ENCODE results near the gene CD55. TPM values are rescaled to one million over a fixed set of nuclear protein-coding genes. Genes with fewer than 3 reads are reported as not detected.

The CD55 gene
- total RNA-seq, 1 experiment from 2014 or later = 75.4 TPM

GRCh38 chr1:207277241-207277640 is 44.2 kb upstream of the CD55 start:
- RAD21 ChIA-PET (ENCODE audit: low non-redundant PET in 1 of 2, low total read pairs in 2 of 2, uncharacterized antibody in 2 of 2, unreplicated experiment in 2 of 2) = no interaction called here
- CTCF ChIA-PET = no interaction called here

DNA sequence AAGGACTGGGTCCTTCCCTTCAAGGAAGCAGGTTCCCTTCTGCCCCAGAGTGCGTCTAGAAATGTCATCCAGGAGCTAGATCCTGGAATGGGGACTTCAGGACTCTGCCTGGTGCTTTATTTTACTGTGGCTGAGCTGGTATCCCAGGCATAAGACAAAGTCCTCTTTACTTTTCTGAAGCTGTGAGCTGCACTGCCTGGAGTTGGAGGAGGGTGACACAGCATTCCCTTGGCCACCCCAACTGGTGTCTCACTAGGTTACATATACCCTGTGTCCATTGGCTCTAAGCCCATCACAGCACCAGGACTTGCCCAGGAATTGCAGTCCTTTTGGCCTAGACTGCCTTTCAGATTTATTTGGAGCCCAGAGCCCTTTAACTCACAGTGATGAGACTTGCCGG is 41.8 kb upstream of the CD55 start:
- intact Hi-C loops (cut with micrococcal nuclease) = no loop called here
- Histone ChIP-seq H3K9me2 (ENCODE audit: insufficient read depth) (no peaks in the 10 kb centered on the region), H3K4me3 (replicated peaks in 1 of 2; ENCODE audit: low read depth in 1 of 2, low read length in 2 of 2) (no peak overlapping the region), H3K27ac (ENCODE audit: low read depth, low read length) (no peak overlapping the region), H4K20me1 (ENCODE audit: insufficient read depth) (no peaks in the 10 kb centered on the region), H2AFZ (ENCODE audit: low read depth, low read length, poor library complexity, severe bottlenecking) (no peak overlapping the region), H3K4me2 (ENCODE audit: low read length) (no peak overlapping the region), H3K9me3 (ENCODE audit: control insufficient read depth in 1 of 2, insufficient read depth in 1 of 2, low read depth in 1 of 2, low read length in 2 of 2) (no peaks in the 10 kb centered on the region), H3K27me3 (ENCODE audit: insufficient read depth, low read length) (no peaks in the 10 kb centered on the region), H3K9ac (ENCODE audit: low read length) (no peak overlapping the region), H3K36me3 (ENCODE audit: control insufficient read depth in 1 of 2, insufficient read depth in 2 of 2, low read length in 2 of 2) (no peaks in the 10 kb centered on the region), H3K4me1 (ENCODE audit: control insufficient read depth in 1 of 2, insufficient read depth in 2 of 2, low read length in 2 of 2) (peaks cover 0 to 5% of the 10 kb centered on the region in 2 experiments; a peak in 1 of 4 replicates), H3K79me2 (ENCODE audit: insufficient read depth, low read length) (no peaks in the 10 kb centered on the region)
- no peak for DNase-seq (ENCODE audit: low read depth, low spot score)
- TF ChIP-seq YY1 (IDR thresholded peaks at IDR 0.05; ENCODE audit: extremely low read depth, insufficient replicate concordance, low read depth, low read length) (no peak), MAX (IDR thresholded peaks at IDR 0.05) (no peak), JUND (IDR thresholded peaks at IDR 0.05) (no peak), ELF1 (IDR thresholded peaks at IDR 0.05; ENCODE audit: borderline replicate concordance, low read depth) (no peak)
- TF ChIP-seq, protein P1, sequence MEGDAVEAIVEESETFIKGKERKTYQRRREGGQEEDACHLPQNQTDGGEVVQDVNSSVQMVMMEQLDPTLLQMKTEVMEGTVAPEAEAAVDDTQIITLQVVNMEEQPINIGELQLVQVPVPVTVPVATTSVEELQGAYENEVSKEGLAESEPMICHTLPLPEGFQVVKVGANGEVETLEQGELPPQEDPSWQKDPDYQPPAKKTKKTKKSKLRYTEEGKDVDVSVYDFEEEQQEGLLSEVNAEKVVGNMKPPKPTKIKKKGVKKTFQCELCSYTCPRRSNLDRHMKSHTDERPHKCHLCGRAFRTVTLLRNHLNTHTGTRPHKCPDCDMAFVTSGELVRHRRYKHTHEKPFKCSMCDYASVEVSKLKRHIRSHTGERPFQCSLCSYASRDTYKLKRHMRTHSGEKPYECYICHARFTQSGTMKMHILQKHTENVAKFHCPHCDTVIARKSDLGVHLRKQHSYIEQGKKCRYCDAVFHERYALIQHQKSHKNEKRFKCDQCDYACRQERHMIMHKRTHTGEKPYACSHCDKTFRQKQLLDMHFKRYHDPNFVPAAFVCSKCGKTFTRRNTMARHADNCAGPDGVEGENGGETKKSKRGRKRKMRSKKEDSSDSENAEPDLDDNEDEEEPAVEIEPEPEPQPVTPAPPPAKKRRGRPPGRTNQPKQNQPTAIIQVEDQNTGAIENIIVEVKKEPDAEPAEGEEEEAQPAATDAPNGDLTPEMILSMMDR (IDR thresholded peaks at IDR 0.05 in 2 of 3, conservative IDR thresholded peaks at IDR 0.05 in 1 of 3; ENCODE audit: borderline replicate concordance in 1 of 3, insufficient read depth in 1 of 3, low read depth in 2 of 3, low read length in 2 of 3) = no peak
- BruUV-seq (replicated peaks) = no TSS peak
- ATAC-seq = no peak
- RAD21 ChIA-PET (ENCODE audit: low non-redundant PET in 1 of 2, low total read pairs in 2 of 2, uncharacterized antibody in 2 of 2, unreplicated experiment in 2 of 2) = no interaction called here
- CTCF ChIA-PET = no interaction called here
- POLR2A ChIA-PET = no interaction called here

More at GRCh38 chr1:207277241-207277640, 44.2 kb upstream of the CD55 start:
- ATAC-seq (no peak), DNase-seq (ENCODE audit: low read depth, low spot score) (no peak)
- H3K27me3 ChIP-seq (ENCODE audit: insufficient read depth, low read length) = no peaks in the 10 kb centered on the region
- H3K4me3 ChIP-seq (replicated peaks in 1 of 2; ENCODE audit: low read depth in 1 of 2, low read length in 2 of 2) = no peak overlapping the region
- H2AFZ ChIP-seq (ENCODE audit: low read depth, low read length, poor library complexity, severe bottlenecking) = no peak overlapping the region
- no peak overlapping the region for H3K4me2 ChIP-seq (ENCODE audit: low read length)
- H3K9ac ChIP-seq (ENCODE audit: low read length) = no peak overlapping the region
- H3K9me2 ChIP-seq (ENCODE audit: insufficient read depth) = no peaks in the 10 kb centered on the region
- H3K9me3 ChIP-seq (ENCODE audit: control insufficient read depth in 1 of 2, insufficient read depth in 1 of 2, low read depth in 1 of 2, low read length in 2 of 2) = no peaks in the 10 kb centered on the region
- H3K79me2 ChIP-seq (ENCODE audit: insufficient read depth, low read length) = no peaks in the 10 kb centered on the region
- POLR2A ChIA-PET = no interaction called here
- H3K27ac ChIP-seq (ENCODE audit: low read depth, low read length) = no peak overlapping the region
- no peaks in the 10 kb centered on the region for H3K4me1 ChIP-seq (ENCODE audit: control insufficient read depth in 1 of 2, insufficient read depth in 2 of 2, low read length in 2 of 2)
- no peaks in the 10 kb centered on the region for H3K36me3 ChIP-seq (ENCODE audit: control insufficient read depth in 1 of 2, insufficient read depth in 2 of 2, low read length in 2 of 2)
- no peaks in the 10 kb centered on the region for H4K20me1 ChIP-seq (ENCODE audit: insufficient read depth)
- TF ChIP-seq SP1 (IDR thresholded peaks at IDR 0.05; ENCODE audit: low read depth) = no peak
- TF ChIP-seq, protein P1 (IDR thresholded peaks at IDR 0.05 in 2 of 3, conservative IDR thresholded peaks at IDR 0.05 in 1 of 3; ENCODE audit: borderline replicate concordance in 1 of 3, insufficient read depth in 1 of 3, low read depth in 2 of 3, low read length in 2 of 3) = no peak
- TF ChIP-seq CEBPB (IDR thresholded peaks at IDR 0.05; ENCODE audit: low read depth) = no peak
- TF ChIP-seq EZH2 (IDR thresholded peaks at IDR 0.05) = no peak
- no peak for TF ChIP-seq MAX (IDR thresholded peaks at IDR 0.05)
- no peak for TF ChIP-seq ZFX (IDR thresholded peaks at IDR 0.05)
- intact Hi-C loops (cut with micrococcal nuclease) = no loop called here
- no TSS peak for BruUV-seq (replicated peaks)
